Erythroblast (primary cell): ENCODE results near the gene BTNL9.

Source experiments
- GATA1 ChIP-seq: IDR thresholded peaks from 2 replicates; pipeline ENCODE4 v1.6.1; 2011; ENCODE audit warnings: low read depth, mild to moderate bottlenecking, control low read depth, low read length, moderate library complexity
- POLR2A ChIP-seq: IDR thresholded peaks from 2 replicates; pipeline ENCODE4 v1.6.1; 2011; ENCODE audit warnings: mild to moderate bottlenecking, low read length

GRCh38 chr5:181069767-181070491 is 29.9 kb downstream of the BTNL9 start:
- TF ChIP-seq POLR2A (no peak), GATA1 (no peak)
